Measurements from ENCODE around the gene FGFR4.
"Not testable (repeated sequence)": the region's sequence is repeated elsewhere in the genome, so short reads cannot be mapped to it uniquely, and the experiment has no call there.

The FGFR4 gene

GRCh38 chr5:177086654-177087397, at the start of gene FGFR4:
TSS of gene FGFR4 (plus strand) at chr5:177086915. CDS start at chr5:177089603, 2,688 bp downstream.
- no peak for DNase-seq (ENCODE audit: low read depth, low spot score)

- DNase-seq (ENCODE audit: low read depth, low spot score): no peak
Observed at GRCh38 chr5:177036921-177037320, 49.8 kb upstream of the FGFR4 start.

DNA sequence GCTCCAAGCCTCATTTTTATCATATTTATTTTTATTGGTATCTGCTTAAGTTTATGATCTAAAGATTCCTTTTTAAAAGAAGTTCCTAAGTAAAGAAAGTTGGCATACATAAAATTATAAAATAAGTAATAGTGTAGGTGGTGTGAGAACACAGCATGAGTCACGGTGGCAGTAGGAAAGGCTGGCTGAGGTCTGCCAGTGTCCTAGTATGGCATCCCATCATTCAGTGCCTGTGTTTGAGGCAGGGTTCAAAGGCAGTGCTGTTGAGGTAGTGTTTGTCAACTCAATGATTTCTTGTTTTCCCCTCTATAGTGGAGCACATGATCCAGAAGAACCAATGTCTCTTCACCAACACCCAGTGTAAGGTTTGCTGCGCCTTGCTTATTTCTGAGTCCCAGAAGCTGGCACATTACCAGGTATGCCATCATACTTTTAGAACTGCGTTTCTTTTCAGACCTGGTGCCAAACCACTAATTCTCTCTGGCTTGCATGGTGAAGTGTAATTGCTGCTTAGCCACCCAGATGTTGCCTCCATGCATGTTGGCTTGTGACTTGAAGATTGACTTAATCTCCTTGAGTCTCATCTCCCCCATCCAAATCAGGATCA, 45.8 kb upstream of the FGFR4 start:
- no peak for DNase-seq (ENCODE audit: low read depth, low spot score)

DNA sequence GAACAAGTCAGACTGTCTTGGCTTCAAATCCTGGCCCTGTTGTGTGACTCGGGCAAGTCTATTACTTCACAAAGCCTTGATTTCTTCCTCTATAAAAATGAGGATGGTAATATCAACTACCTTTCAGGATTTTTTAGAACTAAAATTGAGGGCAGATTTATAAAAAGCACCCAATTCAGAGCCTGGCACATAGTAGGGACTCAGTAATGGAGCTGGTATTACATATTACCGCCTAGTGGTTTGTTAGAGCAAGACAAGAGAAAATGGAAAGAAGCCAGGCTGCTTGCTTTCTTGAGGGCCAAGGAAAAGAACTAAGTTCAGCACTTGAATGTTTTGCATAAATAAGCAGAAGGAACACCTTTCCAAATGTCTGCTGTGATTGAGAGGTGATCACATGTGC, 44.8 kb upstream of the FGFR4 start:
- DNase-seq (ENCODE audit: low read depth, low spot score): no peak

- no peak for DNase-seq (ENCODE audit: low read depth, low spot score)
Observed at GRCh38 chr5:177043114-177043513, 43.6 kb upstream of the FGFR4 start.

DNA sequence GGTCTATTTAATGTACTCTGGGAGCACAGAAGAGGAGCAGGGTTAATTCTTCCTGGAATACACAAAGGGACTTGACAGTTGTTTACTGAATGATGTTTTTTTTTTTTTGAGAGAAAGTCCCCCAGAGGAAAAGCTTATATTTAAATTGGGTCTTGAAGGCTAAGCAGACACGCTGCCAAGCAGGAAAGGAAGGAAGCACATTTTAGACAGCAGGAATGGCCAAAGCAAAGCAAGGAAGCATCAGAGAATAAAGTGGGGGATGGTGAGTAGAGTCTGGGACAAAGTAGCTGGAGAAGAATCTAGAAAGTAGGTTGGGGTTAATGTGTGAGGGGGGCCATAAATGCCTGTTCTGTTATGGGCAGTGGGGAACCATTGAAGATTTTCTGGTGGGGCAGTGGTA, 42.8 kb upstream of the FGFR4 start:
- DNase-seq (ENCODE audit: low read depth, low spot score): no peak

GRCh38 chr5:177044641-177045040, 42.1 kb upstream of the FGFR4 start:
- DNase-seq (ENCODE audit: low read depth, low spot score): no peak

GRCh38 chr5:177045631-177046030, 41.1 kb upstream of the FGFR4 start:
- DNase-seq (ENCODE audit: low read depth, low spot score): no peak

DNA sequence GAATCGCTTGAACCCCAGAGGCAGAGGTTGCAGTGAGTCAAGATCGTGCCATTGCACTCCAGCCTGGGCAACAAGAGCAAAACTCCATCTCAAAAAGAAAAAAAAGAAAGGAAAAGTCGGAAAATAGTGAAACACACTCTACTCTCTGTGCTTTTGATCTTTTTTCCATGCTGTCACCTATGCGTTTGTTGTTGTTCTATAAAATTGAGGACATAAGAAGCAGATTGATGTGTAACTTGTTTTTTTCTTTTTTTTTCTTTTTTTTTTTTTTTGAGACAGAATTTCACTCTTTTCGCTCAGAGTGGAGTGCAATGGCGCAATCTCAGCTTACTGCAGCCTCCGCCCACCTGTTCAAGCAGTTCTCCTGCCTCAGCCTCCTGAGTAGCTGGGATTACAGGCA, 38.2 kb upstream of the FGFR4 start:
- DNase-seq (ENCODE audit: low read depth, low spot score): not testable (repeated sequence)

DNA sequence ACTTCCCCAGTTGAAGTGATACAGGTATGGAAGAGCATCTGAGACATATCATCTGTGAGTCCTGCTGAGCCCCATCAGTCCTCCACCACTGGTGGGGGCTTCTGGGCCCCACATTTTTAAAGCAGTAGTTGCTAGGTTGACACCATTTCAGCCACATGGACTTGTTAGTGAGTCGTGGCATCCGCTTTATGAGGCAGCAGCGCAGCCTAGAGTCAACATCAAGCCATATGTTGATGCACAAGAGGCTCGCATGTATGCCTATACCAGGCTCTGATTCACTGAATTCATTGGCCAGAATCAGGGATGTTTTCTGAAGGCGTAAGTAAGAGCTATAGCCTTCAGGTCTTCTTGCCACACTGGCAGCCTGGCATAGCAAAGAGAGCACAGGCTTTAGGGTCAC, 37.4 kb upstream of the FGFR4 start:
- no peak for DNase-seq (ENCODE audit: low read depth, low spot score)

GRCh38 chr5:177064500-177065277, 22.0 kb upstream of the FGFR4 start:
- no peak for DNase-seq (ENCODE audit: low read depth, low spot score)

- no peak for DNase-seq (ENCODE audit: low read depth, low spot score)
Observed at GRCh38 chr5:177065491-177065890, 21.2 kb upstream of the FGFR4 start.

DNA sequence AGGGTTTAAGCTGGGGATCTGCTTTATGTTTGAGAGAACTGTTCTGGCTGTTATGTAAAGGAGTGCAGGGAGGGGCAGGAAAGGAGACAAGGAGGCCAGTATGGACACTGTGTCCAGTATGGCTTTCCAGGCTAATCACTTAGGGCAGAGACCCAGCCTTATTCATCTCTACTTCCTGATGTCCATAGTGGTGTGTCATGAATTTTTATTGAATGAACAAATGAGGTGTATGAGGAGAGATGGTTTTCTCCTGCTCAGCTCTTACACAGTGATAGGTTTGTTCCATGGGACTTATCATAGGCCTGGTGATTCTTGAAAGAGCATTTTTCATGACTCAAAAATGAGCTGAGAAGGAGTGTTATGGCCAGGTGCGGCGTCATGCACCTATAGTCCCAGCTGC, 20.5 kb upstream of the FGFR4 start:
- DNase-seq (ENCODE audit: low read depth, low spot score): no peak

- no peak for DNase-seq (ENCODE audit: low read depth, low spot score)
Observed at GRCh38 chr5:177067503-177067902, 19.2 kb upstream of the FGFR4 start.

- DNase-seq (ENCODE audit: low read depth, low spot score): no peak
Observed at GRCh38 chr5:177070536-177071191, 16.1 kb upstream of the FGFR4 start.

GRCh38 chr5:177071666-177072385, 14.9 kb upstream of the FGFR4 start:
- peak; percentile 74 for DNase-seq (ENCODE audit: low read depth, low spot score)

- no peak for DNase-seq (ENCODE audit: low read depth, low spot score)
Observed at GRCh38 chr5:177077335-177077734, 9.4 kb upstream of the FGFR4 start.

DNA sequence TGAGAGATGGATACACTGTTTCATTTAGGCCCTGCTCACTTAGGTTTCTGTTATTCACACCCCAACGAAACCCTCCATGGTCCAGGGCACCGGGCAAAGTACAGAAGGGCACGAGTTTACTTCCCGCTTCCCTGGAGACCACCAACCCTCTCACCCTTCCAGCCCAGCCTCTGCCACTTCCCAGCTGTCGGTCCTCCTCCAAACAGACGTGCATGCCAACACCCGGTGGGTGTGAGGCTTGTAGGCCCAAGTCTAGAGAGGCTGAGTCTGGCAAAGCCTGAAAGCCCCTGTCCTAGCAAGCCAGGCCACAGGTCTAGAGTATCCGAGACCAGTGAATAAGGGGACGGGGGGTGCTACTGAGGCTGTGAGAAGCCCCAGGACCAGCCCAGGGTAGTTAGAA, 7.1 kb upstream of the FGFR4 start:
- no peak for DNase-seq (ENCODE audit: low read depth, low spot score)

- DNase-seq (ENCODE audit: low read depth, low spot score): no peak
Observed at GRCh38 chr5:177080265-177080664, 6.5 kb upstream of the FGFR4 start.

DNA sequence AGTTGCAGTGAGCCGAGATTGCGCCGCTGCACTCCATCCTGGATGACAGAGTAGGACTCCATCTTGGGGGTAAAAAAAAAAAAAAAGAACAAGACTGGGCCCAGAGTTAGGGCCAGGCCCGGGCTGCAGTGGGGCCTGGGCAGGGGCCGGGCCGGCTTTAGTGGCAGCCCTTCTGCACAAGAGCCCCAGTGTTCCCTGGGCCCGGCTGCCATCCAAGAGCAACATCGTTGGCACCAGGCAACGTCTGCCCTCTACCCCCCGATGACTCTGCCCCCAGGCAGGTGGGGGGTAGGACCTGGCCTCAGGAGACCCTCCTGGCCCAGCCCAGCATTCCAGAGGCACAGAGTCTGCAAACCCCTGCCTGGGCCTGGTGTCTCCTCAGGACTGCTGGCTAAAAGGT, 4.9 kb upstream of the FGFR4 start:
- no peak for DNase-seq (ENCODE audit: low read depth, low spot score)

- DNase-seq (ENCODE audit: low read depth, low spot score): no peak
Observed at GRCh38 chr5:177083357-177083756, 3.4 kb upstream of the FGFR4 start.

DNA sequence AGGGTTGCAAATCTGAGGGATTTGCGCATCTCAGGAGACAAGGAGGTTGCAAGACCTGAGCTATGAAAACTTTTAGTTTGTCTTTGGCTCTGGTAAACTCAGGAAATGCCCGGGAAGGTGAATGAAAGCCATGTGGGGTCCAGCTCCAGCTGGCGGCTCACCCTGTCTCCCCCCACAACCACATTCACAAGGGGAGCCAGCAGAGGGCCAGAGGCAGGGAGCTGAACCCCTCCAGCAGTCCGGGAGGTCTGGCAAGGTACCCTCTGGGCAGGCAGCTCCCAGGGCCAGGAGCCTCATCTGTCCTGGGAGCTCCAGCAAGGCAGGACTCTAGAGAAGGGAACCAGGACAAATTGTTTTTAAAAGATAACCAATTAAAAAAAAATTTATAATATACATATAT, 2.5 kb upstream of the FGFR4 start:
- no peak for DNase-seq (ENCODE audit: low read depth, low spot score)
